B cell (primary cell): ENCODE data around the gene DNAJA4.

ENCODE experiments used
- CTCF ChIP-seq: fragments of 200-600 bp; IDR thresholded peaks from one replicate; pipeline ENCODE4 v1.8.0; 2022; ENCODE audit warnings: antibody characterized with exemption, mild to moderate bottlenecking
- EZH2 ChIP-seq: IDR thresholded peaks from 2 replicates; pipeline ENCODE4 v1.6.1; 2012; ENCODE audit warnings: borderline replicate concordance, low read depth, mild to moderate bottlenecking, moderate library complexity, low read length; ENCODE audit not compliant: insufficient read depth, poor library complexity, severe bottlenecking

- TF ChIP-seq CTCF (no peak), EZH2 (no peak)
Observed at GRCh38 chr15:78314181-78314581, 49.8 kb downstream of the DNAJA4 start.
